ENCODE results near the gene ELMO1.

GRCh38 chr7:37206192-37206591 lies 242.5 kb downstream of the ELMO1 start:
- no peak for TF ChIP-seq CTCF (IDR thresholded peaks at IDR 0.05)
- TF ChIP-seq POLR2AphosphoS5 (IDR thresholded peaks at IDR 0.05), result no peak
